ENCODE data around the gene RNF19B.

Gene RNF19B

GRCh38 chr1:32899586-32900296 is 64.9 kb downstream of the RNF19B start:
- DNase-seq, result no peak

DNA sequence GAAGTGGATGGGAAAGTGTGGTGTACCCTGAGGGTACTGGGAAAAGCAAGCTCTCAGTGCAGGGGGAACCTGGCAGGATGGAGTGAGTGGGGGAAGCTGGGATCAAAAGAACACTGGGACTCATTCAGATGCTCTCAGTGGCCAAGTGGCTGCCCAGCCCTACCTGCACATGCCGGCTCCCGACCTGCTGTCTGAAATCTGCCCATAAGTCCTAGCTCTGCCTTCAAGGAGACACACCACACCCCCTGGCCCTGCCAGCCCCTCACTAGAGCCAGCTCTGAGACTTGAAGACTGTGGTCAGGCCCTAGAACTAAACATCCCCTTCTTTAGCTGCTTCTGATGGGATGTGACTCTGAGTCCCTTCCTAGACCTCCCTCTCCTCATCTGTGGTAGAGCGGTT is 65.7 kb downstream of the RNF19B start:
- no peak for DNase-seq

DNA sequence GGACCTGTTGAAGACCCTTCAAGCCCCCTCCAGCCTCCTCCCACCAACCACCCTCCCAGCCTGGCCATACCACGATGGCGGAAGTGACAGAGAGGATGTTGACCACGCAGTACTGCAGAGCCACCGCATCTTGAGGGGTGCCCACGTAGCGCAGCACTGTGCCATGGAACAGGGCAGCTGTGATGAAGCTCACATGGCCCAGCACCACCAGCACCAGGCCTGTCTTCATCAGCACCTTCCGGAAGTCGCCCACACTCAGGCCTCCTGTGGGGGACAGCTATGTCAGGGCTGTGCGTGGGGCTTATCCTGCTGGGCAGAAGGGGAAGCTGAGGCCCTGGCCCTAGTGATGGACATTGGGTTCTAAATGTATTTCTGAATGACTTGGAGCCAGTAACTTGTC is 66.6 kb downstream of the RNF19B start:
- DNase-seq, result no peak

- DNase-seq, result no peak
Observed at GRCh38 chr1:32897082-32898049, 67.2 kb downstream of the RNF19B start.

GRCh38 chr1:32896451-32896850 is 68.2 kb downstream of the RNF19B start:
- DNase-seq, result no peak

DNA sequence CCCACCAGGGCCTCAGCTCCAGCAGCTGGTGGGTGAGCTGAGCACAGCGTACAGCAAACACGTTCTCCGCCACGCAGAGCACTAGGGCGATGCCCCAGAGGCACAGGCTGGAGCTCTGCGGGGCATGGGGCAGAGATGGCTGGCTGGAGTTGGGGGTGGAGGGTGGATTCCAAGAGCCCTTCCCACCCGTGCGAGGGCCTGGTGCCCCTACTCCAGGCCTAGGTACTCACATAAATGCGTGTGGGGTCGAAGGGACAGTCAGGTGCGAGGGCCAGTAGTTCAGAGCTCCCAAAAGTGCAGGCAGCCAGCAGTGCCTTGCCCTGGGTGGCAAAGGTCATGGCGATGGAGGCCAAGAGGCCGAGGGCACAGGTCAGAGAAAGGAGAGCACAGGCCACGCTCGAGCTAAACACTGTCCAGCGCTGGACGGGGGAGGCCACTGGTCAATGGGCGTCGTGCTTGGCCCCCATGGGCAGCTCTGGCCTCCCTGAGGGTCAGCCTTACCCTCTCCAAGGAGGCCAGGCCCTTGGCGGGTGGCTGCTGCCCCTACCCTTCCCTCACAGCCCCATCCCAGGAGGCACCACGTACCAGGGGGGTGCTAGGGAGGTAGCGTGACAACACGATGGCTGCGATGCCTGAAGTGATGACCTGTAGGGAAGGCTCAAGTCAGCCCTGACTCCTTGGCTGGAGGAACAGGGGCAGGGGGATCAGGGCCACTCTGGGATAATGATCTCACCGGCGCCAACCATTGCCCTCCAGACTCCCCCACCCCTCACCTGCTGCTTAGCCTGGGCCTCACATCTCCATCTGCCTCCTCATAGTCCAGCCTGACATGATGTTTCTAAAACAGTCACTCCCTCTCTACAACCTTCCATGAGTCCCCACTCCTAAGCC is 69.0 kb downstream of the RNF19B start:
- DNase-seq, result no peak

DNA sequence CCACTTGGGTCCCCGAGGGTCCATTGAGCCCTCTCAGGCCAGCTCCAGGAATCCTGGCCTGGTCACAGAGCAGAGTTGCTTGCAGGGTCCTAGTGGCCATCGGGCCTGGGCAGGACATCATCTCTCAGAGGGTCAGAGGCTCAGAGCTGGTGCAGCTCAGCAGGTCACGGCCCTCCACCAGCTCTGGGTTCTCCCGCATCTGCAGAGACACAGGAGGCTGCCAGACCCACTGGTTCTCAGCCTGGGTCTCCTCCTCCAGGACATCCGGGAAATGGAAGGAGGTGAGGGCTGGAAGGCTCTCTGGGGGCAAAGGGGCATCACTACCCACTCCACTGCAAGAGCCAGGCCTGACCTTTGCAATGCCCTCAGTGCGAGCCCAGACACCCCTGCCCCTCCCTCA is 69.9 kb downstream of the RNF19B start:
- no peak for DNase-seq

DNA sequence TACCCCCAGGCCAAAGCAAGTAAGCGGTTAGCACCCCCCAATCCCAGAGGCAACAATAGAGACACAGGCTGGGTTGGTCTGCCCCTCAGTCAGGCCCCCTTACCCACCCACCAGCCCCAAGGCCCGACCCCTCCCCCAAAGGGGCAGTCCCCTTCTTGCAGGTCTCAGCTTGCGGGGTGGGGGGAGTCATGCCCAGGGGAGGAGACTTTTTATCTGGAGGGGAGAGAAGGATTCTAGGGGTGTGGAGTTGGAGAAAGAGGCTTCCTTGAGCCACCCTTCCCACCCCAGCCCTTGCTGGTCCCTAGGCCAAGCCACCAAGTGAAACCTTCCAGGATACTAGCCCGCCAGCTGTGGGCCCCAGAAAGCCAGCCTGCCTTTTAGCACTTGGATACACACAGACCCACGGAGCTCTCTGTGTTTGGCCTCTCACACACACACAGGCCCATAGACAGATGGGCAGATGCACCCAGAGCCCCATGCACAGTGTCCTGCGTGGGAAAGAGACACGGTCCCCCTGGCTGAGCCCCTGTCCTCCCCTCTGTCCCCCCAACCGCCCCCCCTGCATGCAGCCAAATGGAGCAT is 70.5 kb downstream of the RNF19B start:
- DNase-seq, result no peak

DNA sequence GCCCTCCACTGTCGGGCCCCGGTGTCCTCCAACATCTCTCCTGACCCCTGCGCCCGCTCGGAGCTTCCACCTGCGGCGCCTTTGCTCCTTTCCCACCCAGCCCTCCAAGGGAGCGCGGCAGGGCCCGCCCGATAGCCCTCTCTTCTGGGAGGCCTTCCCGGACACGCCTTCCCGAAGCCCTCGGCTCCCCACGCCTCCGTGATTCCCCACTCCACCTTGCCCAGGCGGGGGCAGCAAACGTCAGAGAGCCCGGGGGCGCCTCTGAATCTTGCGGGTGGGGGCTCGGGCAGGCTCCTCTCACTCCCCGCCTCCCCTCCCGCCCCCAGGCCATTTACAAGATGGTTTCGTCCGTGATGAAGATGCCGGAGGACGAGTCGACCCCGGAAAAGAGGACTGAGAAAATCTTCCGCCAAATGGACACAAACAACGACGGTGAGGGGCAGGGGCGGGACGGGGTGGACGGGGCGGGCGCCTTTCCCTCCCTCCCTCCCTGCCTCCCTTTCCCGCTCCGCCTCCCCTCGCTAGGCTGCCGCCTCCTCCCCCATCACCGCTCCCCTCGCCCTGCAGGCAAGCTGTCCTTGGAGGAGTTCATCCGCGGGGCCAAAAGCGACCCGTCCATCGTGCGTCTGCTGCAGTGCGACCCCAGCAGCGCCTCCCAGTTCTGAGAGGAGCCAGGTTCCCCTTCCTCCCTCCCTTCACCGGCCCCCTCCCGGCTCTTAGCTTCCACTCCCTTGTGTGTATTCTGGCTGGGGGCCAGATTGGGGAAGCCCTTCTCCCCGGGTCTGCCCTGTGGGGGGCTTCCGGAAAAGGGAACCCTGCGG is 71.2 kb downstream of the RNF19B start:
- peak; percentile 75 for DNase-seq

DNA sequence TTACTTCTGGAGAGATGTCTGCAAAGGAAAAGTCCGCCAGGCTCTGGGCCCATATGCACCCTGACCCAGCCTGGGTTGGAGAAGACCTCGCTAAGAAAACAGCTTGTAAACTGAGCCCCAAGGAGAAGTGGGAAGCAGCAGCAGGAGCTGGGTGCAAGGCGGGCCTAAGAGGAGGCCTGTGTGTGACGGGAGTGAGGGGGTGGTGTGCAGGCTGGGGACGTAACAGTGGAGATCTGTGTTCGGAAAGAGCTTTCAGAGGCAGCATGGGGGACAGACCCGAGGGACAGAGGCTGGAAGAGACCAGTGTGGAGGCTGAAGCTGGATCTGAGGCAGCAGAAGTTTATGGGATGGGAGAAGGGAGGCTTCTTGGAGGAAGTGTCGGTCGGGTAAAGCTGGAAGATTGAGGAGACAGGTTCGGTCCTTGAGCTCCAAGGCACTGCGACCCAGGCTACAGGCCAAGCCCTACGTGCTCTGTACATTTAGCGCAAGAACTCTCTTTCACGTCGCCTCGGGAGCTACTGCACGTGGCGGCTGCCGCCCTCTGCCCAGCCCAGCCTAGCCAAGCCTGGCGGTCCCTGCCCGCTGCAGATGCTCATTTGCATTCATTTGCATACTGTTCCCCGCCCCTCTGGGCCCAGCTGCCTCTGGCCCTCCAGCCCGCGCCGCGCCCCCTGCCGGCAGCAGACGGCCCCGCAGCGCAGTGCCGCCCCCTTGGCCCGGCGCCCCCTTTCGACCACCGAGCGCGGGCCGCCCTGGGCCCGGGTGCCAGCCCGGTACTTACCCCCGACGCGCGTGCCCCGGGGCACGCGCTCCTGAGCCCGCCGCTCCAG is 72.0 kb downstream of the RNF19B start:
- no peak for DNase-seq

DNA sequence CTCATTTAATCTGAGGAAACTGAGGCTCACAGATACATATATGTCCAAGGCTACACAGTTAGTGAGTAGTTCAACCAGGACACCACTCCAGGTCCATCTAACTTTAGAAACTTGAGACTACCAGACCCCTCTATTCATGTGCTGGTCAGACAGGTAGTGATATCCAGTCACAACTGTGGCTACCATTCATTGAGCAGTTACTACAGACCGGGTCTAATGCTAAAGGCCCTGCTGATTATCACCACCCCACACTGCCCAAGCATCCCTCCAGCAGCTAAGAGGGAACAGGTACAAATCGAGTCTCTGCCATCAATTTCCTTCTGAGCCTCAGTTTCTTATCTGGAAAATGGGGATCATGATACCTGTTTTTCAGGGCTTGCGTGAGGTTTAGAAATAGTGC is 73.0 kb downstream of the RNF19B start:
- DNase-seq, result no peak

DNA sequence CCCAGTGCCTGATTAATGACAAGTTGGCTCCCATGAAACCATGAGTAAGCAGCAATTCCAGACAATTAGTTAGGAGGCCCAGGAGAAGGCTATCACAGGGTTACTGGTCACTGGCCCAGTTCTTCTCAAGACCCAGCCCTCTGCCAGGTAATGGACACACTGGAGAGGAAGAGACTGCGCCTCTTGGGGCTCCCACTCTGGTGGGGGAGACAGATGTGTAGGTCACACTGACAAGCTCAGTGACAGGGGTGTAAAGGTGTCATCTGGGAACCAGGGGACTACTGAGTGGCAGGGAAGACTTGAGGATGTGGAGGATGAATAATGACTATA is 73.4 kb downstream of the RNF19B start:
- DNase-seq, result no peak

- no peak for DNase-seq
Observed at GRCh38 chr1:32890516-32891240, 73.9 kb downstream of the RNF19B start.

GRCh38 chr1:32889731-32890278 is 74.8 kb downstream of the RNF19B start:
- DNase-seq, result no peak

DNA sequence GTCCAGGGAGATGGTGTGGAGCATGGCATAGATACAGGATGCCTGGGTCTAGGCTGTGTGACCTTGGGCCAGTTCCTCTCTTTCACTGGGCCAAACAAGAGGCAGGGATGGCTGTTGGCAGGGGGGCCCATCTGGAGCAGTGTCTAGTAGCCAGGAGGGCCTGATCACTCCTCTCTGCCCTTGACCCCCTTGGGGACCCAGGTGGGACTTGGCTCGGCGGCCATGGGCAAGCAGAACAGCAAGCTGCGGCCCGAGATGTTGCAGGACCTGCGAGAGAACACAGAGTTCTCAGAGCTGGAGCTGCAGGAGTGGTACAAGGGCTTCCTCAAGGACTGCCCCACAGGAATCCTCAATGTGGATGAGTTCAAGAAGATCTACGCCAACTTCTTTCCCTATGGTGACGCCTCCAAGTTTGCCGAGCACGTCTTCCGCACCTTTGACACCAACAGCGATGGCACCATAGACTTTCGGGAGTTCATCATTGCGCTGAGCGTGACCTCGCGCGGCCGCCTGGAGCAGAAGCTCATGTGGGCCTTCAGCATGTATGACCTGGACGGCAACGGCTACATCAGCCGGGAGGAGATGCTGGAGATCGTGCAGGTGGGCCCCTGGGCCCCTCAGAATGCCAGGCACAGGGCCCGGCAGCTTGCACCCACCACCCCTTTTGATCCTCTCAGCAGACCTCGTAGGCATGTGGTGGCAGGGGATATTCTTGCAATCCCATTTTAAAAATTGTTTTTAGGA is 75.8 kb downstream of the RNF19B start:
- DNase-seq, result no peak

DNA sequence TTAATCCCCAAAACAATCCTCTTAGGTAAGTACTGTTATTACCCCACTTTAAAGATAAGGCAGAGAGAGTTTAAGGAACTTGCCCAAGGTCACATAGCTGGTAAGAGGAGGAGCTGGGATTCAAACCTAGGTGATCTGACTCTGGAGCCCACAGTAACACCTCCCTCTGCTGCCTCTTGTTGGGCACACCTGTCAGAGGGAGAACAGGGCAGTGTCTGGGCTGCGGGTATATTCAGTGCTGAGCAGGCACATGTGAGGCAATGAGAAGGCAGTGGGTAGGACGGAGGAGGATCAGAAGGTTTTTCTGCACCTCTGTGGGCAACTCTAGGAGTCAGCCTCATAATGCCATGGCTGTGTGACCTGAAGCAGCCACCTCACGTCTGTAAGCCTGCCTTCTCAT is 76.5 kb downstream of the RNF19B start:
- no peak for DNase-seq

DNA sequence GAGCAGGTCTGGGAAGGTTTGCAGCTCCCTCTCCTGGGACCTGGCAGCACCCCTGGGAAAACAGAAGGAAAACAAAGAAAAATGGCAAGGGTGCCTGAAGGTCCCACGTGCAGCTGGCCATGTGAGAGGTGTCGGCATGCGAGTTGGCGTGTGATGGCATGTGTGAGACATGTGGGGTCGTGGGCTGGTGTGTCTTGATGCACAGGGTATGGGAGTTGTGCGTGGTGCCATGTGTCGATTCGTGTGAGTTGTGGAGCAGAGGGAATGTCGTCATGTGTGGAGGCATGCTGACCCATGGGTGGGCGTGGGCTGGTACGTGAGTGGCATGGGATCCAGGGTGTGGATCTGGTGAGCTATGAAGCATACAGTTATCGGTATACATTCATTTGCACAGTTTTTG is 77.0 kb downstream of the RNF19B start:
- DNase-seq, result no peak

- DNase-seq, result no peak
Observed at GRCh38 chr1:32886828-32887414, 77.7 kb downstream of the RNF19B start.

All from right forelimb (tissue), 1 donor.